GM21423 (cell line): ENCODE data around the gene PLCB1.

Source experiments
- ATAC-seq: cut with Tn5 transposase; IDR thresholded peaks from one replicate; pipeline ENCODE4 v1.9.1; 2021; ENCODE audit warnings: mild to moderate bottlenecking, moderate library complexity; ENCODE audit not compliant: unreplicated experiment

The PLCB1 gene

DNA sequence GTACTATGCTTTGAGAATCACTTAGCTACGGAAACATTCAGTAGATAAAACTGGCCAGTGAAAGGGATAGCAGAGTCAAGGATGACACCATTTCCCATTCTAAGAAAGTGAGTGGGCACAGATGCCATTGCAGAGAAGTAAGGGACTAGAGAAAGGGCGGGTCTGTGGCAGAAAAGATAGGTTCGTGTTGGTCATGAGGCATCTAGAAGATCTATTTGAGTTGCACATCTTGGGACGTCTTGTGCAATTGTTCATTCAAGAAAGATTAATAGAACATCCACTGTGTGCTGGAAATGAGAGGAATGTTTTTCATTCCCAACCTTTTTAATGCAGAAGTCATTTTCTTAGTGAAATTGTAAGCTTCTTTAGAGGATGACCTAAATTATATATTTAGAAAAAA, 161.7 kb downstream of the PLCB1 start:
- no peak for ATAC-seq

DNA sequence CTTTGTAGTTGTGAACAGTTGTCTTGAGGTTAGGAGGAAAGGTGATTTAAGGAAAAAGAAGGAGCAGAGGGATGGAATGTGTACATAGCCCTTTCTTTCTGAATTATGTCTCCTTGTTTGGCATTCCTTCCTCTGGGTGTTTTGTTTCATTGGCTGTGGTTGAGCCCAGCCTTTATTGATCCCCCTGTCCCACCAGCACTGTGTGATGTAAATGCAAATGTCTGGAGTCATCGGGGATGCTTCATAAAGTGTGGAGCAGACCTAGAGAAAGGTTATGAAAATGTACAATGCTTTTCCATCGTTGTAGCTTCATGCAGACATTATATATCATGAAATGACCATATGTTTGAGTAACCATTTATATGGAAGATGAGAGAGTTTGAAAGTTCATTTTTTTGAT, 164.5 kb downstream of the PLCB1 start:
- ATAC-seq, result no peak

DNA sequence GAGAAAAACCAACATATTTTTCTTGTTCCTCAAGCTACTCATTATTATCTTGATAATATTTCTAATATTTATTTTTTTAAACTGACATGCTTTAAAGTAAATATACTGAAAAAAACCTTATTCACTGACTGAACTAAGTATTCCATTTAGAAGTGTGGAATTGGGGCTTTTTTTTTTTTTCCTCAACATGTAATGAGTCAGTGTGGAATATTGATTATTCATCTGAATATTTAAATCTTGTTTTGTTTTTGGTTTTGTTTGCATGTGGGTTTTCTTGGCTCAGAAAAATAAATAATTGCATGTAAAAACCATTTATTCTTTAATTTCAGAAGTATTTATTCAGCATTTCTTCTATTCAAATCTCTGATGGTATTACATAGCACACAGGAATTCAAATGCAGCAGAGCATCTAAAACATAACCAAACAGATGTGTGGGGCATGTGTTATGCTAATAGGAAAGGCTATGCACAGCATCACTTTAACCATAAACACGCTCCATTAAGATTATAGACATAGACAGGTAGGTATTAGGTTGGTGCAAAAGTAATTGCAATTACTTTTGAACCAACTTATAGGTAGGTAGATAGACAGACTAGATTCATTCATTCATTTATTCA, 166.5 kb downstream of the PLCB1 start:
- ATAC-seq, result no peak

DNA sequence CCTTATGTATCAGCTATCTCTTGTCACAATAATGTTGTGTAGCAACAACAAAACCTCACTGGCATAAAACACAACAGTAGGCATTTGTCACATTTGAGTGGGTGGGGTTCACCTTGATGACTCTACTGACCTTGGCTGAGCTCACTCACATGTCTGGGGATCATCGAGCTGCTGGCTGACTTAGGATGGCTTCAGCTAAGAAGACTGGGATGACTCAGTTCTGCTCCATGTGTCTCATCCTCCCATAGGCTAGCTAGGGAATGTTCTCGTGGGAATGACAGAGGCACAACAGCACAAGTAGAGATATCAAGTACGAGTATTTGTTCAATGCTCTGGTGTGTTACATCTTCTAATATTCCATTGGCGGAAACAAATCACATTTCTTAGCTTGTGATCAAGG, 167.9 kb downstream of the PLCB1 start:
- ATAC-seq, result no peak

DNA sequence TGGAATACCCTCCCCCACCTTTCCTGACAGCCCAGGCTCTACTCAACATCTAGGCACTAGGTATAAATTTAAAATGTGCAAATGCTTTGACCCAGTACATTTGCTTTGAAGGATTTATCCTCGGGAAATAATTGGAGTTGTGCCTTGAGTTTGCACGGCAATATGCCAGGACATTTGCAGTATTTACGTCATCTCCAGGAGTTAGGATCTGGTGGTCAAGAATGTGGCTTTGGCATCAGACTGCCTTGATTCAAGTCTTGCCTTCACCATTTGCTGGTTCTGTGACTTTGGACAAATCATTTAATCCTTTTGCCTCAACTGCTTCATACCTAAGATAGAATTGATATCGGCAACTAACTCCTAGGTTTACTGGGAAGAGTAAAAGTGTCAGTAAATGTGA, 169.6 kb downstream of the PLCB1 start:
- ATAC-seq, result no peak

DNA sequence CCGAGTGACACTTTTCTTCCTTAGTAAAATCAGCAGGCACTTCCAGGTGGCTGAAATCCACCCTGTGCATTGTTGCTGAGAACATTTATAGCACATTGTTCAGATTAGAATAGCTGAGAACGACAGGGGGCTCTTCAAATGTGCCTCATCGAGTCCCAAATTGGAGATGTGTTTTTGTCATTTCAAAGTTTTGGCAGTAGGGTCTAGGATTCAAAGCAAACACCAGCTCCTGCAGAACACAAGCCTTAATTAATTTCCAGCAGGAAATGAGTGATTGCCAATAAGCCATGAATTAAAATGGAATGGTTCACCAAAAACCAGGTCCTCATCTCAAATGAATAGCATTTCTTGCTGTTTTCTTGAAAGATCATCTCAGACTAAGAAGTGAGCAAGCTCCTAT, 171.6 kb downstream of the PLCB1 start:
- ATAC-seq, result no peak

DNA sequence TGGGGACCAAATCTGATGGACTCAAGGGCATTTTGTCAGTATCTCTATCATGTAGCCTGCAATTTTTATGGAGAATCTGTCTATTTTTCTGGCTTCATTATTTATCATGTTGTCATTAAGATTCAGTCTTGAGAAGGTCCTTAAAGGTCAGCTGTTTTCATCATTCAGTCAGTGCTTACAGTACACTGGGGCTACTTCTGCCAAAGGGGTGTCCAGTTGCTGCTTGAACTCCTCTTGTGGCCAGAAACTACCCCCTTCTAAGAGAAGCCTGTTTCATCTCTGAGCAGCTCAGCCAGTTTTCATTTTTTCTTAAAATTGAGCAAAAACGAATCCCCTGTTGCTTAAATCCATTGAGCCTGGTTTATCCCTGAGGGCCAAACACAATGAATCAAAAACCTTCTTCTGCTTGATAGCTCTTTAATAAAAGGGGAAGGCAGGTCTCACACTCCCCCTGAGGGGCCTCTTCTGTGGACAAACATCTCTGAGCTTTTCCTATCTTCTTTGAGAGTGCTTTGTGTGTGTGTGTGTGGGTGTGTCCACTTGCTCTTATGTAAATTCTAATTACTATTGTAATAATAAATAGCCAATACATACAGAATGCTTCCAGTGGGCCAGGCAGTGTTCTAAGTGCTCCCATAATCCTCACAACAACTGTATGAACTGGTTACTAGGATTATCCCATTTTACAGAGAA, 172.2 kb downstream of the PLCB1 start:
- no peak for ATAC-seq

DNA sequence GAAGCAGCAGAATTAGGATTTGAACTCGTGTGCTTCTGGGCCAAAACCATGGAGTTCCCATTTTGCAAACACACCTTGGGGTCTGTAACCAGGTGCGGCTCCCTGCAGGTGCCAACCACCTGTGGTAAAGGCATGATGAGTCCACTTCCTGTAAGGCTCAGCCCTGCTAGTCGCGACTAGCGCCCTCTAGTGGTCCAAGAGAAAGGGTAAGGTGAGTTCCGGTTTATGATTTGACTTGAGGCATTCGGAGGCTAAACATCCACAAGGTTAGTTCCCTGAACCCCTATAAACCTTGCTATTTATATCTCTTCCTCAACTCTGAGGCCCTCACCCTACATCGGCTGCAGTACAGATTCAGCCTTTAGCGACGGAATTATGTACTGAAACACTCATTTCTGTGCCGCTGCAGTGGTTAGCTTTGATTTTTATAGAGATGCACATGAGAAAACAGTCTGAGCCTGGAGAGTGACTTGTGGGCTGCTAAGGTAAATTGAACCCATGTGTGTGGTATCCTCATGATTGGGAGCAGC, 173.4 kb downstream of the PLCB1 start:
- peak; percentile 94 for ATAC-seq

DNA sequence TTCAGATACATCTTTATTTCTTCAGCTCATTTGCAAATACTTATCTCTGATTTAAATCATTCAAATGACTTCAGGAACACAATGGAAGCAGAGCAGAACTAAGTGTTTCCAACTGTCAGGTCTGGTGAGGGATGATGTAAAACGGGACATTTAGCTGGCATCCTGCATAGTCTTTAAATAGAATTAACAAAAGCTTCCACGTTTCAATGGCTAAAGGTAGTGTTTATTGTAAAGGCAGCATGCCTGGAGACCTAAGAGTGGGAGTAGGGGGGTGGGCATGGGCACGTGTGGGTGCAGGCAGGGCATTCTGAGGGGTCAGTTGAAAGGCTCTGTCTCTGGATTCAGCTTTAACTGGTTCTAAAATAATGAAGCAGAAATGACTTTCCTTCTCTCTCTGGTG, 174.9 kb downstream of the PLCB1 start:
- no peak for ATAC-seq

DNA sequence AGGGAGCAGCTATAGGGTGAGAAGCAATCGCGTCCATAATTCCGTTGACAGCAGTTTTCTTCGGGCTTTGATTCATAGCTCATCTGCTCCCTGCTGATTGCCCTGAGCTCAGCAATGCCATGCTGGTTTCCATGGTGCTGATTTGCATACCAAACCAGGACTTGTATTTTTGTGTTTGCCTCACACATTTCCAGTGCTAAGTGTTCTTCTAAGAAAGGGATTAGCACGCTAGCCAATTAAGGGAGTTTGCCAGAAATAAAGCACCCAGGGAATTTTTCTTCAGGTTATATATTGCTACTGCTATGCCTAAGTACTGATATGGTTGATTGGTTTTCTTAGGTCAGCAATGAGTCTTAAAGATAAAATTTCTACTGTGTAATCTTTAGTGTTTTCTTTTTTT, 177.6 kb downstream of the PLCB1 start:
- ATAC-seq, result no peak

DNA sequence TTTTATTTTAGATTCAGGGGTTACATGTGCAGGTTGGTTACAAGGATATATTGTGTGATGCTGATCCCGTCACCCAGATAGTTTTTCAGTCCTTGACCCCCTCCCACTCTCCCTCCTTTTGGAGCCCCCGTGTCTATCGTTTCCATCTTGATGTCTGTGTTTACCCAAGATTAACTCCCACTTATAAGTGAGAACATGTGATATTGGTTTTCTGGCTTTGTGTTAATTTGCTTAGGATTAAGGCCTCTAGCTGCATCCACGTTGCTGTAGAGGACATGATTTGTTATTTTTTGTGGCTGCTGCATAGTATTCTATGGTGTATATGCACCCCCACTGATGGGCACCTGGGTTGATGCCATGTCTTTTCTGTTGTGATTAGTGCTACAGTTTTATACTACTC, 178.6 kb downstream of the PLCB1 start:
- no peak for ATAC-seq

DNA sequence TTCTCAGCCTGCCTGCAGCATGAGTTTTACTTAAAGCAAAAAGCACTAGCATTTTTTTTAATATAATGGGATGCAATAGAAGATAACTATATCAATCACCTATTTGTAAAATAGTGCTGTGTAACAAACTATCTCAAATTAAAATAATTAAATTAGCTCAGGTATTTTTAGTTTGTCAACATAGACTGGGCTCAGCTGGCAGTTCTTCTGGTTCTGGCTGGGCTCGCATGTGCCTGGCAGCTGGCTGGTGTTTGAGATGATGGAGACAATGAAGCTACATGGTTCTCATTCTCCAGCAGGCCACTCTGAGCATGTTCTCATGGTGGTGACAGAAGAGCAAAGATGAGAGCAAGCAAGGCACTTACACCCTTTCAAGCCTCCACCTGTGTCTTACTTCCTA, 181.0 kb downstream of the PLCB1 start:
- no peak for ATAC-seq

DNA sequence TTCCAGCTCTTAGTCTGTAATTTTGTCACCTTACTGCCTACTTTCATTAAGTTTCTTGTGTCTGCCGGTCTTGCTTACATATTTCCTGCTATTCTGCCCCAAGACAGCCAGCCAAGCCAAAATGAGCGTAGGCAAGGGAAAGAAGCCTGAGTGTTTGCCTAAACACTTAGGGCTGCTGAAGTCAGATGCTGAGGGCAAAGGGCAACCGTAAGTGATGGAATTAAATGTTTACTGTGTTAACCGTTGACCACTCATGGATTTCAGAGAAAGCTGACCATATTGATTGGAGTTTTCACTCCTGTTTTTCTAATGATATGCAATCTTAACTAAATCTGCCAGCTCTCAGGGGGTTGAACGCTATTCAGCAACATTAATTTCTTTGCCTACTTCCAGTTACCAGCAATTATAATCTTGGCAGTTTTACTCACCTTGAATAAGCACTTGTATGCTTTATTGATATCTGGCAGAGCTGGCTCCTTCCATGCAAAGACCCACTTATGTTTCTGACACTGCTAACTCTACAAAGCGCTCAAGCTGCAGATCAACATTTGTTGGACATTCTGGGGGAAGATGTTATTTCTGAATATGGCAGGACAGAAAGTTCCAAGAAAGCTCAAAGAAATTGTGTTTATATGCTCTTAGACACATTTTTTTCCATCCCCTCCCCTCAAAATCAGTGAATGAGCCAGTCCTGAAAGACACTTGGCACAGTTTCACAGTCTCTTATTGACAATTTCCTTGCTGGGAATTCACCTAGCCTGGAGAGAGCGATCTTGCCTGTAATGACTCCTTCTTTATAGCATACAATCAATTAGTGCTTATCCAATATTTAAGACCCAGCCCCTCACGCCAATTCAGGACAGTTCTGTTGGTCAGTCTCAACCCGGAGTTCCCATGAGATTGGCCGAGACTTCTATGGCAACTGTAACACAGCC, 183.8 kb downstream of the PLCB1 start:
- ATAC-seq, result no peak

DNA sequence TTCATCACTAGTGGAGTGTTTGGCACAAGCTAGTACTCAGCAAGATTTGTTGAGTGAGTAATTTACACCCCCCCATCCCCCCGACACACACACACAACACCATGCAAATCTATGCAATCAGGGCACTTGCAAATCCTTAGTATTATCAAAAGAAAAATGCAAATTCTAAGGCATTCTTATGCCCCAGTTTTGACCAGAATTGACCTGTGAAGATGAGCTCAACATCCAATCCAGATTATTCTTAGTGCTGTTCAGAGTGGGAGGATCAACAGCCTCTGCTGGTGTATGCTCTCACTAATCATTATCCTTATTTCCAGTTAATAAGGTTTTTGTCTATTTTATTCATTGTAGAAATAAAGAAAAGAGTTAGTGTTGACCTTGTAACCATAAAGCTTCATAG, 185.4 kb downstream of the PLCB1 start:
- ATAC-seq, result no peak

DNA sequence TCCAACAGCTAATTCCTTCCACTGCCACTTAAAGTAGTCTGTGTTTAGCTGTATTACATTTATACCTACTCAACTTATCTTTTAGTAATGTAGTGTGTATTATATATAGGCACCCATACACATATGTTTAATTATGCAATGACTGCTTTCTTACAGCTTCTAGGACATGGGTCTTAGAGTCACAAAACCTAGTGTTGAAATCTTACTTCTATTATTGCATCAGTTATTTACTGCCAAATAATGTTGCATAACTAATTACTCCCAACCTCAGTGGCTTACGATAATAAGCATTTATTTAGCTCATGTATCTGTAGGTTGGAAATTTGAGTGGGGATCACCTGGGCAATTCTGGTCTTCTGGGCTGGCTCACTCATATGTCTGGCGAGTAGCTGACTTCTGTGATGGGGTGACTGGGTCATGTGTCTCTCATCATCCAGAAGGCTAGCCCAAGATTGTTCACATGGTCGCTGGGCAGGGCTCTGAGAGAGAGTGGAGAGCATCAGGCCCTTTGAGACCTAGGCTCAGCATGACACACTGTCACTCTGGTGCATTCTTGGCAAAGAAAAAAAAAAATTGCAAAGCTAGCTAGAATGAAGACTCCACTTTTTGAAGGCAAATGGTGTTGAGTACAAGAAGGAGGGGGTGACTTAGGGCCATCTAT, 187.0 kb downstream of the PLCB1 start:
- ATAC-seq, result no peak

DNA sequence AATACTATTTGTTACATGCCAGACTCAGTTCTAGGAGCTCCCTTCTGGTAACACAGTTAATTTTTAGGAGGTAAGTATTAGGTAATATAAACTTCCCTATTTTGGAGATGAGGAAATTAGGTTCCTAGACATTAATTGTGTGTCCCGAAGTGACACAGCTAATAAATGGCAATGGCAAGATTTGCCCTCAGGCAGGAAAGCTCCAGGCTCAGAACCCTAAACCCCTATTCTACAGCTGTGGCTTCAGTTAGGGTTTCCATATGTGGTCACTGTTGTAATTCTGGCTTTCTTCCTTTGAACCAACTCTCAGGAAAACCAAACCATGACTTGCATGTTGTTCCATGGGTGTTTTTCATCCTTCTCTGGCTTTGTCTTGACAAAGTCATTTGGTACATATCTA, 188.2 kb downstream of the PLCB1 start:
- no peak for ATAC-seq

DNA sequence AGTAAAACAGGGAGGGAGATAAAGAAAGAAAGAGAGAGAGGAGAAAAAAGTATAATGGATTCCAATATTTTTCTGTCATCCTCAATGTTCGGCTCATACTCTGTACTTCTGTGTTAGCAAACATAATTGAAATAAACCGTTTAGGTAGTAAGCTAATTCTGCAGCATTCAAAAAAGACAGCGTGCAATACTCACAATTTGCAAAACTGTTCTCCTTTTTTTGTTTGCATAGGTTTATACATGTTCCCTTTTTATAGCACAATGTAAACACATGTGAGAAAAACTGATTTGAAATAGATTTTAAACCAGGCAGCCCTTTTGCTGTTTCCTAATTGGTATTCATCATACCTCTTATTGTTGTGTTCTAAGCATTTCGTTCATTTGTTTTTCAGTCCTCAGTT, 188.9 kb downstream of the PLCB1 start:
- ATAC-seq, result no peak

DNA sequence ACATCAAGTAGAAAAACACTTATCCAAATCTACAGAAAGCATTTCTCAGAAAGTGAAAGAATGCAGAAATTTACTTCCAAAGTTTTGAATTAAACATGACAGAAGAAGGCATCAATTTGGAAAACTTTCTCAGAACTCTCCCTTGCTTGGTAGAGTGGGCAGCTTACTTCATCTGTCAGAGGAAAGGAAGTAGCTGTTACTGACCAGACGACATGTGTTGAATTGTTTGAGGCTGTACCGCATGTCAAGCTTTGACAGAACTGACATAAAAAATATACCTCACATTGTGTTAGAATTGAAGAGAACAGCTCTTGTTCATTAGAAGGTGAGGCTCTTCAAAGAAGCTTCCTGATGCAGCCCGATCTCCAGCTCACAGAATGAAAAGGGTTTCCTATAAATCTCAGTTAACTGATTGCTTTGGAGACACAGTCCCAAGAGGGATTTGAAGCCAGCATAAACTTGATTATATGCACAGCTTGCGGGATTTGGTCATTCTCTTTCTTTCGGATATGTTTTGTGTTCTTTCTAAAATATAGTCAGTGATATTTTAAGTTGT, 190.7 kb downstream of the PLCB1 start:
- no peak for ATAC-seq

DNA sequence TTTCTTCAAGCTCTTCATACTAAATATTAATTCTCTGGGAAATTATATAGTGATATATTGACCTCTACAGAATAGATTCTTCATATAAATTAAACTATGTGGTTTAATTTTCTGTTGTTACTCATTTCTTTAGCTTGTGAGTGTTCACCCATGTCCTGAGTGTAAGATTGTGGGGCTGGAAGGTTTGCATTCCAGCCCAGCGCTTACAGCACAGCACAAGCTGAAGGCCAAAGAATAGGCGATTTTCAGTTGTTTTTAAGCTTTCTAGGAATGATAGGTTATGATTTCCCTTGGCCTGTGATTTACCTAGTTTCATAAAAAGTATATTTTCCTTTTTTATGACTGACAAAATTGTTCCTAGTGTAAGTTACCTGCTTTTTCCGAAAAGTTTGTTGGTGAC, 194.1 kb downstream of the PLCB1 start:
- no peak for ATAC-seq

DNA sequence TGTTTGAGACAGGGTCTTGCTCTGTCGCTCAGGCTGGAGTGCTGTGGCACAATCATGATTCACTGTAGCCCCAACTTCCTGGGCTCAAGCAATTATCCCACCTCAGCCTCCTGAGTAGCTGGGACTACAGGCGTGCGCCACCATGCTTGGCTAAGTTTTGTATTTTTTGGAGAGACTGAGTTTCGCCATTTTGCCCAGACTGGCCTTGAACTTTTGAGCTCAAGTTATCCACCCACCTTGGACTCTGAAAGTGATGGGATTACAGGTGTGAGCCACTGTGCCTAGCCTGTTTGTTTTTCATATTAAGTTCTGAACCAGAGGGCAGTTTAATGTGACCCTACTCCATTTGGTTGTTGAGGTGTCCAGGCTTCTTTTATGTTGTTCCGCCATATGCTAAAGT, 194.8 kb downstream of the PLCB1 start:
- ATAC-seq, result no peak

DNA sequence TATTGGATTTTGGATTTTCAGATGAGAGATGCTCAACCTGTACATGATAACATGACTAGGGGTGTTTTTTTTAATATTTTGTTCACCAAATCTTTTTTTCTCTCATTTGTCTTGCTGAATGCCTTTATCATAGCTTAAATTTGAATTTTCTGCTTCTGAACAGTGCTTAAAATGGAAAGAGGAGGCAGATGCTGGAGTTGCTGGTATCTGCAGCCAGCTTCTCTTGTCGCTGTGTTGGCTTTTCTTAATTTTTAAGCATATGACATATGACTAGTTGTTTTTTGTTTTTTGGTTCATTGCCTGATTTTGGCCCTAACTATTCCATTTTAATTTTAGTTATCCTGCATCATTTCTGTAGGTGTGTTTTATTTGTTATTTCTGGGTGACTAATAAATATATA, 196.1 kb downstream of the PLCB1 start:
- ATAC-seq, result no peak
